Upper lobe of left lung (tissue), 6 donors: ENCODE measurements around the gene ANKRD34C. TPM values are rescaled to one million over a fixed set of nuclear protein-coding genes. Genes with fewer than 3 reads are reported as not detected.

Experiments used
- ATAC-seq, 2 donors: fragments of 200-7000 bp; cut with Tn5 transposase; one replicate each; pipeline ENCODE4 v1.9.1; 2022; ENCODE audit warnings: mild to moderate bottlenecking in 2 of 2, moderate library complexity in 2 of 2; ENCODE audit not compliant: low FRiP score in 2 of 2
- DNase-seq, 2 donors: peaks; one replicate each; pipeline ENCODE4 v3.0.0-alpha.2; 2019 to 2020
- H3K27ac ChIP-seq, 4 donors: fragments of 200-600 bp; sonication (generic); one replicate each; pipeline ENCODE4 v1.5.1; 2016 to 2019
- H3K27me3 ChIP-seq, 4 donors: fragments of 200-600 bp; sonication (generic); one replicate each; pipeline ENCODE4 v1.5.1; 2017 to 2019
- H3K36me3 ChIP-seq, 4 donors: fragments of 200-600 bp; sonication (generic); one replicate each; pipeline ENCODE4 v1.5.1; 2016 to 2019
- H3K4me1 ChIP-seq, 4 donors: fragments of 200-600 bp; sonication (generic); one replicate each; pipeline ENCODE4 v1.5.1; 2018 to 2019
- H3K4me3 ChIP-seq, 4 donors: fragments of 200-600 bp; sonication (generic); one replicate each; pipeline ENCODE4 v1.5.1; 2017 to 2019; ENCODE audit warnings: mild to moderate bottlenecking in 2 of 4, moderate library complexity in 1 of 4
- H3K9me3 ChIP-seq, 4 donors: fragments of 200-600 bp; sonication (generic); one replicate each; pipeline ENCODE4 v1.5.1; 2018 to 2019
- EP300 ChIP-seq, 4 donors: sonication (generic); formaldehyde crosslinking; IDR thresholded peaks; one replicate each; pipeline ENCODE4 v1.5.1; 2017; ENCODE audit warnings: antibody characterized with exemption in 4 of 4, control low read depth in 2 of 4
- POLR2A ChIP-seq, 4 donors: fragments of 450-650 bp; IDR thresholded peaks; one replicate each; pipeline ENCODE4 v1.5.1; 2016 to 2017; ENCODE audit warnings: antibody characterized with exemption in 4 of 4, mild to moderate bottlenecking in 2 of 4
- POLR2AphosphoS5 ChIP-seq, 2 donors: sonication (generic); formaldehyde crosslinking; IDR thresholded peaks; one replicate each; pipeline ENCODE4 v1.5.1; 2017; ENCODE audit warnings: antibody characterized with exemption in 2 of 2
- WGBS, 2 donors: methylation state at CpG; one replicate each; pipeline ENCODE4 v1.1.5; 2017 to 2018; 5-methylcytosine and 5-hydroxymethylcytosine counted together
- total RNA-seq, 6 donors: library from RNA; depleted of rRNA in 4 of 6; stranded (reverse); fragments of >200 nt in 4 of 6; gene quantifications; one replicate each; pipeline versions ENCODE4 v1.1.0 to v1.2.1, GENCODE V29; 2016 to 2021
- TF ChIP-seq, protein P1 (sequence below), 6 experiments: fragments of 450-650 bp in 4 of 6; fragments of 200-600 bp in 2 of 6; sonication (generic) in 2 of 6; IDR thresholded peaks; one replicate each; pipeline ENCODE4 v1.5.1; 2016 to 2019; ENCODE audit warnings: antibody characterized with exemption in 6 of 6
- donor health status: DM: no; HTN: no; CAD: no; lungs with moderate emphysema.
- donor health status: DM: no; HTN: yes; CAD: no; lungs with severe emphysema.

ANKRD34C gene
- total RNA-seq, 6 donors from 2014 or later: not detected

- peaks cover 0 to 24% (median 12%) of the 10 kb centered on the region in 4 donors for H3K4me1 ChIP-seq
- H3K27me3 ChIP-seq: no peaks in the 10 kb centered on the region
- 38 to 47% methylated on average over 2 of the region's 2 CpGs for WGBS, 2 donors
- no peak overlapping the region for H3K27ac ChIP-seq
- no peak for DNase-seq
- no peak for ATAC-seq
- H3K9me3 ChIP-seq: no peaks in the 10 kb centered on the region
- H3K36me3 ChIP-seq: peaks cover 0 to 2% (median 1%) of the 10 kb centered on the region in 4 donors
- H3K4me3 ChIP-seq: no peak overlapping the region
- TF ChIP-seq EP300 (IDR thresholded peaks at IDR 0.05) (no peak), POLR2AphosphoS5 (IDR thresholded peaks at IDR 0.05) (no peak), POLR2A (IDR thresholded peaks at IDR 0.05) (no peak)
- TF ChIP-seq, protein P1, sequence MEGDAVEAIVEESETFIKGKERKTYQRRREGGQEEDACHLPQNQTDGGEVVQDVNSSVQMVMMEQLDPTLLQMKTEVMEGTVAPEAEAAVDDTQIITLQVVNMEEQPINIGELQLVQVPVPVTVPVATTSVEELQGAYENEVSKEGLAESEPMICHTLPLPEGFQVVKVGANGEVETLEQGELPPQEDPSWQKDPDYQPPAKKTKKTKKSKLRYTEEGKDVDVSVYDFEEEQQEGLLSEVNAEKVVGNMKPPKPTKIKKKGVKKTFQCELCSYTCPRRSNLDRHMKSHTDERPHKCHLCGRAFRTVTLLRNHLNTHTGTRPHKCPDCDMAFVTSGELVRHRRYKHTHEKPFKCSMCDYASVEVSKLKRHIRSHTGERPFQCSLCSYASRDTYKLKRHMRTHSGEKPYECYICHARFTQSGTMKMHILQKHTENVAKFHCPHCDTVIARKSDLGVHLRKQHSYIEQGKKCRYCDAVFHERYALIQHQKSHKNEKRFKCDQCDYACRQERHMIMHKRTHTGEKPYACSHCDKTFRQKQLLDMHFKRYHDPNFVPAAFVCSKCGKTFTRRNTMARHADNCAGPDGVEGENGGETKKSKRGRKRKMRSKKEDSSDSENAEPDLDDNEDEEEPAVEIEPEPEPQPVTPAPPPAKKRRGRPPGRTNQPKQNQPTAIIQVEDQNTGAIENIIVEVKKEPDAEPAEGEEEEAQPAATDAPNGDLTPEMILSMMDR (IDR thresholded peaks at IDR 0.05): no peak
These were observed 26.4 kb downstream of the ANKRD34C start for GRCh38 chr15:79308874-79309273.

- H3K4me1 ChIP-seq: peaks cover 0 to 24% (median 12%) of the 10 kb centered on the region in 4 donors
- ATAC-seq: peak in 1 of 2 donors; percentile 48
- H3K9me3 ChIP-seq: no peaks in the 10 kb centered on the region
- H3K27me3 ChIP-seq: no peaks in the 10 kb centered on the region
- DNase-seq: no peak
- peak overlapping the region; percentile 62 to 84 (median 72) for H3K4me3 ChIP-seq
- 0 to 6% methylated on average over 8 to 14 of the region's 17 CpGs for WGBS, 2 donors
- TF ChIP-seq EP300 (IDR thresholded peaks at IDR 0.05): no peak
- TF ChIP-seq, protein P1 (IDR thresholded peaks at IDR 0.05): no peak
- TF ChIP-seq POLR2AphosphoS5 (IDR thresholded peaks at IDR 0.05): no peak
- no peak for TF ChIP-seq POLR2A (IDR thresholded peaks at IDR 0.05)
- H3K27ac ChIP-seq: no peak overlapping the region
- H3K36me3 ChIP-seq: peaks cover 0 to 15% (median 8%) of the 10 kb centered on the region in 4 donors
These were observed 28.1 kb downstream of the ANKRD34C start for GRCh38 chr15:79310612-79310984.

GRCh38 chr15:79310985-79311900, 28.7 kb downstream of the ANKRD34C start, which contains the start of gene TMED3:
TMED3 (plus strand) TSS chr15:79311112; CDS start chr15:79311250, 138 bp downstream.
- ATAC-seq (peak; percentile 85 to 97), DNase-seq (peak; percentile 79 to 96)
- no peaks in the 10 kb centered on the region for H3K27me3 ChIP-seq
- 0 to 1% methylated on average over 5 to 26 of the region's 76 CpGs for WGBS, 2 donors
- TF ChIP-seq POLR2A (IDR thresholded peaks at IDR 0.05) (peak in 1 of 4 donors; percentile 63), EP300 (IDR thresholded peaks at IDR 0.05) (no peak), POLR2AphosphoS5 (IDR thresholded peaks at IDR 0.05) (peak in 1 of 2 donors; percentile 47)
- TF ChIP-seq, protein P1 (IDR thresholded peaks at IDR 0.05): peak in 4 of 6 experiments; percentile 27 to 52 (median 38)
- H3K4me3 ChIP-seq: peak within 1 kb of the TSS; percentile 62 to 84 (median 72)
- H3K4me1 ChIP-seq: peaks cover 0 to 24% (median 12%) of the 10 kb centered on the region in 4 donors
- H3K36me3 ChIP-seq: peaks cover 3 to 22% (median 13%) of the 10 kb centered on the region in 4 donors
- peak within 1 kb of the TSS in 3 of 4 donors; percentile 15 to 73 (median 70) for H3K27ac ChIP-seq
- no peaks in the 10 kb centered on the region for H3K9me3 ChIP-seq

DNA sequence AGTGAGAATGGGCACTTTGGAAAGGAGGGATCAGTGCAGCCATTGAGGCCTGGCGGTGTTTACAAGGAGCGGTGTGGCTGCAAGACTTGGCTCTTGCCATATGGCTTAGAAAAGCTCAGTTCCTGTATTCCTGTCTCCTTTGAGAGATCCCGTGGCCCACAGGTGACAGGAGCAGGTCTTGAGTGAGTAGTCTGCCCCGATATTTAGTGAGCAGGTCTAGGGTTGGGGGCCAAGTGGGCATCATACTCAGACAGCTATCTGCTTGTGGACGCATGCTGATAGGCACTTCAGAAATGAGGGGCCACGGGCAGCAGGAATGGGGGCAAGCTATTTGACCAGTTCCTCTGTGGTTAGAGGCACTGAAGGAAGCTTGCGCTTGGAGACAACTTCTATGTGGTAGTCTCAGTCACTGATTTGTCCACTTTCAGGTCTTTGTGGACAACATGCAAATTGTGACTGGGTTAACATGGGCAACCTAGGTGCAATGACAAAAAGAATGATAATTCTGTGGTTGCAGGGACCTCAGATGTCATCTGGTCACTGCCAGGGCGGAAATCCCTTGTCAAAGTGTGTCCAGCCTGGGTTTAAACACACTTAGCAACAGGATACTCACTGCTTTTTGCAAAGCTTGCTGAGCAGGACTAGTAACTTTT, 29.5 kb downstream of the ANKRD34C start:
- Histone ChIP-seq H3K4me1 (peaks cover 0 to 24% (median 12%) of the 10 kb centered on the region in 4 donors), H3K27ac (peak overlapping the region in 1 of 4 donors; percentile 70), H3K9me3 (no peaks in the 10 kb centered on the region), H3K36me3 (peaks cover 5 to 29% (median 16%) of the 10 kb centered on the region in 4 donors), H3K27me3 (no peaks in the 10 kb centered on the region), H3K4me3 (peak overlapping the region; percentile 62 to 84 (median 72))
- WGBS, 2 donors: 62 to 76% methylated on average over 6 to 8 of the region's 8 CpGs
- ATAC-seq (no peak), DNase-seq (no peak)
- TF ChIP-seq, protein P1 (IDR thresholded peaks at IDR 0.05): no peak
- no peak for TF ChIP-seq POLR2AphosphoS5 (IDR thresholded peaks at IDR 0.05)
- no peak for TF ChIP-seq EP300 (IDR thresholded peaks at IDR 0.05)
- TF ChIP-seq POLR2A (IDR thresholded peaks at IDR 0.05): no peak
